GM18517 (cell line): ENCODE results near the gene CLCN2.

Experiments used
- ATAC-seq: cut with Tn5 transposase; IDR thresholded peaks from one replicate; pipeline ENCODE4 v1.9.1; 2021; ENCODE audit warnings: mild to moderate bottlenecking, moderate library complexity; ENCODE audit not compliant: unreplicated experiment

CLCN2 gene

DNA sequence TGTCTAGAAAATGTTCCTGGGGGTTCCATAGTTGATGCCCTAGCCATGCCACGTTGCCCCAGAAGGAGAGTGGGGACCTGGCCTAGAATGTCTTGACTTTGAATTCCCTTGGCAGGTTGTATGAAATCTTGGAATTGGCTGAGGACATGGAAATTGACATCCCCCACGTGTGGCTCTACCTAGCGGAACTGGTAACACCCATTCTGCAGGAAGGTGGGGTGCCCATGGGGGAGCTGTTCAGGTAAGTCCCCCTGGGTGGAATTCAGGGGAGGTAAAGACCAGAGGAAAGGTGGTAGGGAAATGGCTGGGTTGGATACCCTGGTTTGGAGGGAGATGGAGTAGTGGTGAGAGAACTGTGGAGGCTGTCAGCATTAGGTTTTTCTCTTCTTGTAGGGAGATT is 32.9 kb downstream of the CLCN2 start:
- ATAC-seq, result no peak

DNA sequence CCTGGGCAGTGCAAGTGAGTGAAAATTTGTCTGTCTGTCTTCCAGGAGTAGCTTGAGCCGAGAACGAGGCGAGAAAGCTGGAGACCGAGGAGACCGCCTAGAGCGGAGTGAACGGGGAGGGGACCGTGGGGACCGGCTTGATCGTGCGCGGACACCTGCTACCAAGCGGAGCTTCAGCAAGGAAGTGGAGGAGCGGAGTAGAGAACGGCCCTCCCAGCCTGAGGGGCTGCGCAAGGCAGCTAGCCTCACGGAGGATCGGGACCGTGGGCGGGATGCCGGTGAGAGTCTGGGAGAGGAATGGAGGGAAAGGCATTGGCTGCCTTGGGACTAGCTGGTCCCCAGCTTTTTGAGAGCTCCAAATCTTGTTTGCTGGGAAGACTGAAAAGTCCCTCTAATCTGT is 34.2 kb downstream of the CLCN2 start:
- ATAC-seq, result no peak

DNA sequence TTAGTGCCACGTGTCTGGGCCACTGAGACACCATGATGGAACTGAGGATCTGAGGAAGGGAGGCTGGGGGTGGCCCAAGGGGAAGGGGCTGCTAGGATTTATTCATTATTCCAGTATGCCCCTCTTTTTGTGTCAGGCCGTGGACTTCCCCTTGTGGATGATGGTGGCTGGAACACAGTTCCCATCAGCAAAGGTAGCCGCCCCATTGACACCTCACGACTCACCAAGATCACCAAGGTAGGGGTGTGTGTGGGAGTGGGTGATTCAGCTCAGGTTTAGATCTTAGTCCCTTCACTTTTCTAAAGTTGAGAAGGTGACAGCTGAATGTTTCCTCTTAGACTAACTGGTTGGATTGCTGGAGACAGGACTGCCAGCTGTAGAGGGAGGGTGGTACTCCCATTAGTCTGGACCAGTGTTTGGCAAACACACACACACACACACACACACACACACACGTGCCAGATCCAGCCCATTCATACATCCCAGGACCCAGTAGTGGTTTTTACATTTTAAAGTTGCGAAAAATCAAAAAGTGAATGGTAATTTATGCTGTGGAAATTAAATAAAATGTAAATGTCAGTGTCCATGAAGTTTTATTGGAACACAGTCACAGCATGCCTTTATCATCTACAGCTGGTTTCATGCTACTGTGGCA is 35.6 kb downstream of the CLCN2 start:
- no peak for ATAC-seq

DNA sequence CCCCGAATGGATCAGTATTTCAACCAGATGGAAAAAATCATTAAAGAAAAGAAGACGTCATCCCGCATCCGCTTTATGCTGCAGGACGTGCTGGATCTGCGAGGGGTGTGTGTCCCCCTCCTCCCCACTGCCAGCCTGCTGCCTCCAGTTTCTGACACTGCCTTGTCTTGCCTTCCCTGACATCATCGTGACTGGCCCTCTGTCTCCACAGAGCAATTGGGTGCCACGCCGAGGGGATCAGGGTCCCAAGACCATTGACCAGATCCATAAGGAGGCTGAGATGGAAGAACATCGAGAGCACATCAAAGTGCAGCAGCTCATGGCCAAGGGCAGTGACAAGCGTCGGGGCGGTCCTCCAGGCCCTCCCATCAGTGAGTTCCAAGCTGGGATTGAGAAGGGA is 36.1 kb downstream of the CLCN2 start:
- no peak for ATAC-seq

DNA sequence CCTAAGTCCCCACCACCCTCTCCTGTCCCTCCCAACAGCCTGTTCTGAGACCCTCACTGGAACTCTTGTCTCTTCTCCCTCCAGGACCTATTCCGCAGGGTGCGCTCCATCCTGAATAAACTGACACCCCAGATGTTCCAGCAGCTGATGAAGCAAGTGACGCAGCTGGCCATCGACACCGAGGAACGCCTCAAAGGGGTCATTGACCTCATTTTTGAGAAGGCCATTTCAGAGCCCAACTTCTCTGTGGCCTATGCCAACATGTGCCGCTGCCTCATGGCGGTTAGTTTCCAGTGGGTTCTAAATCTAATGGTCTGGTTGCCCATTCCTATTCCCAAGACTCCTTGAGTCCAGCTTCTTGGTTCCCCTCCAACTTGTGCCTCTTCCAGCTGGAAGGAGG is 37.7 kb downstream of the CLCN2 start:
- no peak for ATAC-seq

DNA sequence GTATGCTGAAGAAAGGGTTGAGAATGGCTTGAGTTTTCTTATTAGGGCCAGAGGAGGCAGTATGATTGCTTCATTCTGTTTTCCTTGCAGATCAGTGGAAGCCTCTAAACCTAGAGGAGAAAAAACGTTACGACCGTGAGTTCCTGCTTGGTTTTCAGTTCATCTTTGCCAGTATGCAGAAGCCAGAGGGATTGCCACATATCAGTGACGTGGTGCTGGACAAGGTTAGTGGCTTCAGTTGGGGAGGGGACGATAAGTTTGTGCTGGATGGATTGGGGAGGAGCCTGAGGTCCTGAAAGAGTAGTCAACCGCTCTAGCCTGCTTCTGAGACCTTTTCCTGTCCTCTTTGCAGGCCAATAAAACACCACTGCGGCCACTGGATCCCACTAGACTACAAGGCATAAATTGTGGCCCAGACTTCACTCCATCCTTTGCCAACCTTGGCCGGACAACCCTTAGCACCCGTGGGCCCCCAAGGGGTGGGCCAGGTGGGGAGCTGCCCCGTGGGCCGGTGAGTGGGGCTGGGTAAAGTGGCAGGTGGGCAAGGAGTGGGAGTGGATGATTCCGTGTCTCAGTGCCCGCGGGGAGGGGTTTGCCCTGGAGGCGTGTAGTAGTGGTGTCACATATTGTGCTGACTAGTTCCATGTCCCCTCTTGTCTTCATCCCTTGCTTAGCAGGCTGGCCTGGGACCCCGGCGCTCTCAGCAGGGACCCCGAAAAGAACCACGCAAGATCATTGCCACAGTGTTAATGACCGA is 38.5 kb downstream of the CLCN2 start:
- no peak for ATAC-seq

DNA sequence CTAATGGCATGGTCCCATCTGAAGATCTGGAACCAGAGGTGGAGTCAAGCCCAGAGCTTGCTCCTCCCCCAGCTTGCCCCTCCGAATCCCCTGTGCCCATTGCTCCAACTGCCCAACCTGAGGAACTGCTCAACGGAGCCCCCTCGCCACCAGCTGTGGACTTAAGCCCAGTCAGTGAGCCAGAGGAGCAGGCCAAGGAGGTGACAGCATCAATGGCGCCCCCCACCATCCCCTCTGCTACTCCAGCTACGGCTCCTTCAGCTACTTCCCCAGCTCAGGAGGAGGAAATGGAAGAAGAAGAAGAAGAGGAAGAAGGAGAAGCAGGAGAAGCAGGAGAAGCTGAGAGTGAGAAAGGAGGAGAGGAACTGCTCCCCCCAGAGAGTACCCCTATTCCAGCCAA is 39.7 kb downstream of the CLCN2 start:
- no peak for ATAC-seq

DNA sequence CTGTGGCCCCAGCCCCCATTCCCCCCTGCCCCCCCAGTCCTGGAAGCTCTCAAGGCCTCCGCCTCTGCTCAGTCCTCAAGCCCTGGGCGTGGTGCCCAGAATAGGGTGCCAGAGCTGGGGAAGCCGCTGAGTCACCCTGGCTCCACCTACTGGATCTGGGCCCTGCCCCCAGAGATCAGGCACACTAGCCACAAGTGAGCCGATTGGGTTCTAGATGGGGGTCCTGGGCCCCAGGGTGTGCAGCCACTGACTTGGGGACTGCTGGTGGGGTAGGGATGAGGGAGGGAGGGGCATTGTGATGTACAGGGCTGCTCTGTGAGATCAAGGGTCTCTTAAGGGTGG is 41.3 kb downstream of the CLCN2 start:
- ATAC-seq, result no peak

DNA sequence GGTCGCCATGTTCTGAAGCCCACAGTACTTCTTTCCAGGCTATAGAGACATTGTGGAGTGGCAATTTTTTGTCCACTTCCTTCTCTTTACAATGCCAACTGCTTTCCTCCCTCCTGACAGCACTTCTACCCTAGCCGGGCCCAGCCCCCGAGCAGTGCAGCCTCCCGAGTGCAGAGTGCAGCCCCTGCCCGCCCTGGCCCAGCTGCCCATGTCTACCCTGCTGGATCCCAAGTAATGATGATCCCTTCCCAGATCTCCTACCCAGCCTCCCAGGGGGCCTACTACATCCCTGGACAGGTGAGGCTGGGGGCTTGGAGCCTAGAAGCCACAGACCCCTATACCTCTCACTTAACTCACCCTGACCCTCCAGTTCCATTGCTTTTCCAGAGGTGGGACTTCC is 44.2 kb downstream of the CLCN2 start:
- ATAC-seq, result no peak

DNA sequence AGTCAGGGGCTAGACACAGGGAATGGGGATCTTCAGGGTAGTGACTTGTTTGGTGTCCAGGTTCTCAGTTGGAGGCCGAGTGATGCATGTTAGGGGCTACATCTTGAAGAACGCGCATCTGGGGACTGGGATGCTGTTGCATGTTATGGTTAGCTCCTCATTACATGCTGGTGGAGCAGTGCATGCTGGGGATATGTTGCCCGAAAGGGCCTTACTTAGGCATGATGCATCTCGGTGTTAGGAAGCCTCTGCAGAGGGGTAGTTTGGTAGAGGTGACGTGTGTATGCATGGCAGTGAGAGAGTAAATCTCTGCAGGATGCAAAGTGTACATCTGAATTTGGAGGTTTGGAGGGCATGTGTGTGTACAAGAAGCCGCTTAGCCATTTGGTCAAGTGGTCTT is 44.6 kb downstream of the CLCN2 start:
- no peak for ATAC-seq

DNA sequence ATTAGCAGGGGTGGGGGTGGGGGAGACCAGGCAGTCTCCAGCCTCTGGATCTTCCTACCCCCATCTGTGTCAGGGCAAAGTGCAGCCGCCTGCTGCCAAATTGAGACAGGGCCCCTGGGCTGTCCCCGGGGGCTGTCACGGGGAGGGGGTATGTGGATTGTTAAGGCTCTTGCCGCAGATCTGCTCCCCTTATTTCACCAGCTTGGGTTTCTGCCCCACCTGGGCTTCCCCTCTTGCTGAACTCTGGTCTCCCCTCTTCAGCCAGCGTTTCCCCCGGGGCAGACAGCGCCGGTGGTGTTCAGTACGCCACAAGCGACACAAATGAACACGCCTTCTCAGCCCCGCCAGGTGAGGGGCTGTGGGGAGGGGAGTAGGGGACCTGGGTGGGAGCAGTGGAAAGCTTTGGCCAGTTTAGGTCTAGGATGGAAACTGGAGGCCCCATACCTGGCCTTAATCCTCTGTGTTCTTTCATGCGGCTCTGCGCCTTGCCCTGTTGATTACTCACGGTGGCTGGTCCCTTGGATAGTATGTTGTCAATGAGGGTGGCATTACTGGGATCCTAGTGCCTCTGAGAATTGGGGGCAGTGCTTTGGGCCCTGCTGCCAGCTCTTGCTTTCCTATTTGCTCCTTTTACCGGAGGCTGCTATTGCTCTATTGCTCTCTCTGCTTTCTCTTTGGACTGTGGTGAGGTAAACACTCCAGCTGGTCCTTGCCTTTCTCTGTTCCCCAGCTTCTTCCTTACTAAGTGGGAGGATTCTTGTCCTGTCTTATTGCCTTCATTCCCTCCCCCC is 45.3 kb downstream of the CLCN2 start:
- ATAC-seq, result no peak

DNA sequence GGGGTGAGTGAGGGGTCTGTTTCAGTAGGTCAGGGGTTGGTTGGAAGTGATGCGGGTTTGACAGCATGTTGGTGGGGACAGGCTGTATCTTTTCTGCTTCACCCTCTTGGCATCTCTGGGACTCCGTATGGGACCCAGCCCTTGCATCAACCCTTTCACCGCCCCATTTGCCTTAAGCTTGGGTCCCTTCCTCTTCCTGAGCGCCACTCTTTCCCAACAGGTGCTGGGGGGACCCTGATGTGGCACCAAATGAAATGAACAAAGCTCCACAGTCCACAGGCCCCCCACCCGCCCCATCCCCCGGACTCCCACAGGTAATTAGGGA is 45.9 kb downstream of the CLCN2 start:
- peak; percentile 3 for ATAC-seq

DNA sequence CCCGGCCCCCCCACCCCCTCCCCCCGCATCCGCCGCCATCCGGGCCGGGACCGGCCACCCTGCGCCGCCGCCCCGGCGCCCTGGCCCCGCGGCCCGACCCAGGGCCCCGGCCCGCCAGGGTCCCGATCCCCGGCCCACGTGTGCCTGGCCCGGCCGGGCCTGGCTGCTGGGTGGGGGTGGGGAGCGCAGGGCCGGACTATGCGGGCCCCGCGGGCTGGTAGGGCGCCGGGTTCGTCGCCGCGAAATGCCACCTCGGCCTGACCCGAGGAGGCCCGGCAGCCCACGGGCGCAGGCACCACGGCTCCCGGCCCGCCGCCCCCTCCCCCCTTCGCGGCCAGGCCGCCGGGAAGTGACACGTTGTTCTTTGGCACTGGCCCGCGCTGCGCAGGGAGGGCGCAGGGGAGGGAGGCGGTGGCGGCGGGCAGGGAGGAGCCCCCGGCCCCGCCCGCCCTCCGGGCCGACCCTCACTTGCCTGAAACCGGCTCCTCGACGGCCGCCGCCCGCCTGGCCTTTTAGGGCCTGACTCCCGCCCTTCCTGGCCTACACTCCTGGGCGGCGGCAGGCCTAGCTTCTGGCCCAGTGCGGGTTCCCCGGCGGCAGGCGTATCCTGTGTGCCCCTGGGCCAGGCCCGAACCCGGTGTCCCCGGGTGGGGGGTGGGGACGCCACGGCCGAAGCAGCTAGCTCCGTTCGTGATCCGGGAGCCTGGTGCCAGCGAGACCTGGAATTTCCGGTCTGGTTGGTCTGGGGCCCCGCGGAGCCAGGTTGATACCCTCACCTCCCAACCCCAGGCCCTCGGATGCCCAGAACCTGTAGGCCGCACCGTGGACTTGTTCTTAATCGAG is 46.5 kb downstream of the CLCN2 start:
- ATAC-seq, result peak; percentile 30

DNA sequence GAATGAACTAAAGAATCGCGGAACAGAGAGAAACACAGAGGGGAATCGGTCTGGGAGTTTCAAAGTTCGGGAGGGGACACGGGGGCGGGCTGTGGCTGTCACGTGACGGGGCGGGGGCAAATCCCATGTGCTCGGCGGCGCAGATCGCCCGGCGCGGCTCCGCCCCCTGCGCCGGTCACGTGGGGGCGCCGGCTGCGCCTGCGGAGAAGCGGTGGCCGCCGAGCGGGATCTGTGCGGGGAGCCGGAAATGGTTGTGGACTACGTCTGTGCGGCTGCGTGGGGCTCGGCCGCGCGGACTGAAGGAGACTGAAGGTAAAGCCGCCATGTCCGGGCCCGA is 47.1 kb downstream of the CLCN2 start, which contains the start of gene EIF4G1:
Gene EIF4G1, plus strand, starts transcription at position 244 of the 337 bp plus-strand sequence. CDS start 1,191 bp downstream, outside the sequence.
- peak; percentile 84 for ATAC-seq

DNA sequence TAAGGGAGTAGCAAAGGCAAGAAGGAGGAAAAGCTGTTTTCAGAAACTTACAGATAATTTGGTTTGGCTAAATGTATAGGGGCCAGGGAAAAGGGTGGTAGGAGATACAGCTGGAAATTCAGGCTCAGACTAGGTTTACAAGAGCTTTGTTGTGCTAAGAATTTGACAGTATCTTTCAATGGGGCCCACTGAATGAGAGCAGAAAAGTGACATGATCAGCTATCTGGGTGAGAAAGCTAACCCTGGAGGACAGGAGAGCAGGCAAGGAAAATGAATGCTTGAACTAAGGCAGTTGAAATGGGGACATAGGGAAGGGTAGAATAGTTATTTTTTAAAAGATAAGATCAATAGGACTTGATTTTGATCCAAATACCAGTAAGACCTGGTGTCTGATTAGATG is 49.8 kb downstream of the CLCN2 start:
- ATAC-seq, result no peak

DNA sequence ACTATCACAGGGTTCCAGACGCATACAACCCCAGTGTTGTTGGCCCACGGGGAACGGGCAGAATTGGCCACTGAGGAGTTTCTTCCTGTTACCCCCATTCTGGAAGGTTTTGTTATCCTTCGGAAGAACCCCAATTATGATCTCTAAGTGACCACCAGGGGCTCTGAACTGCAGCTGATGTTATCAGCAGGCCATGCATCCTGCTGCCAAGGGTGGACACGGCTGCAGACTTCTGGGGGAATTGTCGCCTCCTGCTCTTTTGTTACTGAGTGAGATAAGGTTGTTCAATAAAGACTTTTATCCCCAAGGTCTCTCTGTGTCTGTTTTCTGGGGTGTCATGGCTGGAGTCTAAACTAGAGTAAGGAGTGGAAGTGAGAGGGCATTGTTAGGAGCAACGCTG is 52.7 kb downstream of the CLCN2 start:
- ATAC-seq, result no peak

DNA sequence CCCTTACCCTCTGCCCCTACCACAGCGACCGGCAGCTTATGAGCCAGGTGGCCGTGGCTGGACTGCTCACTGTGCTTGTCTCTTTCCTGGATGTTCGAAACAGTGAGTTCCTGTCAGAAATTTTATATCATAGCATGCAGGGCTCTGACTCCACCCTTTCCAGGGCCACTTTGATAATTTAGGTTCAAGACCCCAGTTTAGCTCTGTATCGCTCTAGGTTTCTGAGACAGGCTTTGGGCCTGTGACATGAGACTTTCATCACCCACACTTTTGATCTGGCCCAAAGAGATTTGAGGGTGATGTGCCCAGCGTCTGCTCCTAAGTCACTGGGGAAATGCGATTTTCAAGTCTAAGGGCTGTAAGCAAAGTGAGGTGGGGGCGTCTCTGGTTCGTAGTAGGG is 53.5 kb downstream of the CLCN2 start:
- no peak for ATAC-seq

DNA sequence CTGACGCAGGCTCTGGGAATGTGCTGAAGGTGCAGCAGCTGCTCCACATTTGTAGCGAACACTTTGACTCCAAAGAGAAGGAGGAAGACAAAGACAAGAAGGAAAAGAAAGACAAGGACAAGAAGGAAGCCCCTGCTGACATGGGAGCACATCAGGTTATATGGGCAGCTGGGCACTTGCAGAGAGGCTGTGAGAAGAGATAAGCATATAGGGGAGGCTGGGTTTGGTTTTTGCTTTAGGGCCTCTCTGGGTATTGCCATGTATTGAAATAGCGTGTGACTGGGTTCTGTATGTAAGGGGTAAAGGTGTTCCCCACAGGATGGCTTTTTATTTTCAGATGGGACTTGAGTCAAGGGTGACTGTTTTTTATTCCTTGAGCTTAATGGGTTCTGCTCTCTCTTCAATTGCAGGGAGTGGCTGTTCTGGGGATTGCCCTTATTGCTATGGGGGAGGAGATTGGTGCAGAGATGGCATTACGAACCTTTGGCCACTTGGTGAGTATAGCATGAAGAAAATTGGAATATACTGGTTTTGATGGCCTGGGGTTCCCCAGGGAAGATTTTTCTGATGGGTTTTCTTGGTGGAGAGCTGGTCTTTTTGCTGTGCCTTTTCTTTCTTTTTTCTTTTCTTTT is 54.9 kb downstream of the CLCN2 start:
- ATAC-seq, result no peak

DNA sequence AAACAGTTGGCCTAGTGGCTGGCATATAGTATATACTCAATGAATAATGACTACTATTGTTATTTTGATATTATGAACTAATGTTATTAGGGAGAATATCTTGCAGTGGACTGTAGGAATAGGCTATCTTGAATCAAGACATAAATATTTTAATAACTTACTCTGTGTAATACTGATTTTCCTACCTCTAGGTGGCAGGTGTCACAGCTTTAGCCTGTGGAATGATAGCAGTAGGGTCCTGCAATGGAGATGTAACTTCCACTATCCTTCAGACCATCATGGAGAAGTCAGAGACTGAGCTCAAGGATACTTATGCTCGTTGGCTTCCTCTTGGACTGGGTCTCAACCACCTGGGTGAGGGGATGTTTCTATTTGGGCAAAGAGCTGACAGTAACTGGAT is 55.8 kb downstream of the CLCN2 start:
- no peak for ATAC-seq

DNA sequence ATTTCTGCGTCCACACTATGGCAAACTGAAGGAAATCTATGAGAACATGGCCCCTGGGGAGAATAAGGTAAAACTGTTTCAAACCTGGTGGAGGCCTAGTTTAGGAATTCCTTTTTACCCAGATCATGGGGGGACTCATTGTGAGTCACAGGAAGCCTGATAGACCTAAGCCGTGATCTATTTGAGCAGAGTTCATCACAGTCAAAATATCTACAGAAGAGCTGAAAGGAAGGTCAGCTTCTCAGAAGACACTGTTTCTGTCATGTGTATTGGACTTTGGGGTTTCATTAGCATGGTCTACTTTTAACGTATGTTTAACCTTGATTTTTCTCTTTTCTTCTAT is 61.1 kb downstream of the CLCN2 start:
- no peak for ATAC-seq
